Common myeloid progenitor, CD34-positive (primary cell): ENCODE results near the gene MTHFSD.

Experiments
- CTCF ChIA-PET: fragments of 350-600 bp; sonication (Branson Sonifier 250); formaldehyde crosslinking; loops from one replicate; lab custom pipeline; 2021; ENCODE audit warnings: antibody characterized with exemption; lab: Charles Lee
- POLR2A ChIA-PET: fragments of 350-600 bp; sonication (Branson Sonifier 250); formaldehyde crosslinking; loops from one replicate; lab custom pipeline; 2021; ENCODE audit warnings: antibody characterized with exemption; lab: Charles Lee
- DNase-seq, 3 donors: peaks; one replicate each; pipeline versions ENCODE4 v3.0.0 to v3.0.0-alpha.2; 2013
- H3K27ac ChIP-seq, 2 experiments: 1 replicate in 1 of 2; 2 replicates in 1 of 2; pipeline ENCODE4 v1.7.0; 2013; ENCODE audit warnings: inconsistent platforms in 2 of 2, low read length in 2 of 2, mild to moderate bottlenecking in 2 of 2, low read depth in 1 of 2, moderate library complexity in 1 of 2; ENCODE audit not compliant: severe bottlenecking in 2 of 2, insufficient read depth in 1 of 2, poor library complexity in 1 of 2
- H3K27me3 ChIP-seq, 5 experiments: replicated peaks in 2 of 5; 1 replicate in 3 of 5; 2 replicates in 2 of 5; pipeline versions ENCODE4 v1.6.1 to v1.7.0; 2013; ENCODE audit warnings: low read length in 4 of 5, mild to moderate bottlenecking in 2 of 5, moderate library complexity in 2 of 5, inconsistent platforms in 1 of 5; ENCODE audit not compliant: insufficient read depth in 5 of 5, control insufficient read depth in 4 of 5
- H3K36me3 ChIP-seq, 4 experiments: 1 replicate in 2 of 4; 2 replicates in 2 of 4; pipeline versions ENCODE4 v1.6.1 to v1.7.0; 2013; ENCODE audit warnings: low read length in 3 of 4, control low read depth in 1 of 4, mild to moderate bottlenecking in 1 of 4; ENCODE audit not compliant: control insufficient read depth in 4 of 4, insufficient read depth in 4 of 4
- H3K4me1 ChIP-seq, 4 experiments: 1 replicate in 3 of 4; 2 replicates in 1 of 4; pipeline versions ENCODE4 v1.6.1 to v1.7.1; 2013; ENCODE audit warnings: low read length in 3 of 4, mild to moderate bottlenecking in 3 of 4, control low read depth in 1 of 4, inconsistent platforms in 1 of 4, moderate library complexity in 1 of 4; ENCODE audit not compliant: control insufficient read depth in 4 of 4, insufficient read depth in 4 of 4; ENCODE audit errors: control extremely low read depth in 1 of 4
- H3K4me3 ChIP-seq, 7 experiments: 1 replicate in 4 of 7; 2 replicates in 3 of 7; pipeline versions ENCODE4 v1.5.1 to v1.7.0; 2013; ENCODE audit warnings: mild to moderate bottlenecking in 7 of 7, low read length in 6 of 7, moderate library complexity in 6 of 7, inconsistent platforms in 2 of 7, low read depth in 2 of 7, control low read depth in 1 of 7; ENCODE audit not compliant: insufficient read depth in 4 of 7, control insufficient read depth in 1 of 7; ENCODE audit errors: extremely low read depth in 1 of 7
- H3K9me3 ChIP-seq, 5 experiments: 1 replicate in 4 of 5; 2 replicates in 1 of 5; pipeline versions ENCODE4 v1.6.1 to v1.7.1; 2013; ENCODE audit warnings: low read length in 4 of 5, mild to moderate bottlenecking in 2 of 5, inconsistent platforms in 1 of 5, low read depth in 1 of 5, moderate library complexity in 1 of 5; ENCODE audit not compliant: control insufficient read depth in 4 of 5, insufficient read depth in 2 of 5; ENCODE audit errors: control extremely low read depth in 1 of 5
- WGBS: methylation state at CpG from one replicate; pipeline ENCODE4 v1.1.5; 2013; ENCODE audit not compliant: insufficient coverage; 5-methylcytosine and 5-hydroxymethylcytosine counted together

Gene MTHFSD

DNA sequence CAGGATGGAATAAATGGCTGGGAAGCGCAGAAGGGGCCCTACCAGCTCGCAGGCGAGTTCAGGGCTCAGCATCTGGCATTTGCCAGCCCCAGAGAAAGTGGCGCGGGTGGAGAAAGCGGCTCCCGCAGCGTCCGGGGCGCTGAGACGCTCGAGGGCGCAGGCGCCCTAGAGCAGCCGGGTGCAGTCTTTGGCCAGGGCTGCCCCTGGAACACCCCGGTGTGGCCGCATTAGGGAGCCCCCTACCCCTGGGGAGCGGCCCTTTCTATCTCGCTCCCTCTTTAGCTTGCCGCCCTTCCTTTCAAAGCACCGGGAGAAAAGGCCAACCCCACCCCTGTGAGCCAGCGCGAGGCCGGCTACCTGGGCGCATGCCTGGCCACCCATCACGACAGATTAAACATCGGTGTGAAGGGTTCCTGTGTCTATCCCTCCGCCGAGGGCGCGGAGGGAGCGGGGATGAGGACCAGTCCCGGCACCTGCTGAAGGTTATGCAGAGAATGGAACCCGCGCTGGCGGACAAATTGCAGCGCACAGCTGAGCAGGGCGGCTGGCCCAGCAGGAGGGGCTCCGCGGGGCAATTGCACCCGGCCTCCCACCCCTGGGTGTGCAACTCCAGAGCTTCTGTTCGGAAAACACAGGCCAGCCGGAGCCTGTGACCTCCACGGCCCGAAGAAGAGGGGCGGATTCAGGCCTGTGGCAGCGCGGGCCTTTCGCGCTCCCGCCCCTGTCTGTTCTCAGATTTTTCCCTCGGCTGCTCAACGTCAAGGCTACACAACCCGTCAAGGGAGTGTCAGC is 60.3 kb downstream of the MTHFSD start:
- WGBS, result 8% methylated on average over 53 of the region's 54 CpGs
- Histone ChIP-seq H3K9me3 (peaks cover 0 to 2% (median 0%) of the 10 kb centered on the region in 5 experiments), H3K4me3 (no peak overlapping the region), H3K4me1 (peaks cover 0 to 2% (median 0%) of the 10 kb centered on the region in 4 experiments), H3K27me3 (peaks cover 9 to 100% (median 45%) of the 10 kb centered on the region in 5 experiments), H3K27ac (no peak overlapping the region), H3K36me3 (no peaks in the 10 kb centered on the region)
- DNase-seq, result no peak
- ChIA-PET CTCF (interaction anchor here (1.4 kb wide), 1 partner anchor 22 kb away, joined by 4 read pairs; no protein-coding TSS in a partner anchor), POLR2A (no interaction called here)

- Histone ChIP-seq H3K4me1 (peaks cover 0 to 2% (median 0%) of the 10 kb centered on the region in 4 experiments), H3K9me3 (peaks cover 0 to 2% (median 0%) of the 10 kb centered on the region in 5 experiments), H3K4me3 (no peak overlapping the region), H3K27ac (no peak overlapping the region), H3K27me3 (peaks cover 8 to 100% (median 45%) of the 10 kb centered on the region in 5 experiments), H3K36me3 (no peaks in the 10 kb centered on the region)
- ChIA-PET CTCF (interaction anchor here (1.4 kb wide), 1 partner anchor 23 kb away, joined by 4 read pairs; no protein-coding TSS in a partner anchor), POLR2A (no interaction called here)
- WGBS, result 4% methylated on average over 19 of the region's 22 CpGs
- no peak for DNase-seq
These were observed 60.9 kb downstream of the MTHFSD start for GRCh38 chr16:86494039-86494564.

- H3K9me3 ChIP-seq, result peaks cover 0 to 2% (median 0%) of the 10 kb centered on the region in 5 experiments
- POLR2A ChIA-PET, result interaction anchor here (0.6 kb wide), 1 partner anchor 22 kb away, joined by 3 read pairs; no protein-coding TSS in a partner anchor
- peaks cover 8 to 100% (median 49%) of the 10 kb centered on the region in 5 experiments for H3K27me3 ChIP-seq
- WGBS, result 28% methylated on average over 3 of the region's 9 CpGs
- no peaks in the 10 kb centered on the region for H3K4me1 ChIP-seq
- H3K4me3 ChIP-seq, result no peak overlapping the region
- no peak overlapping the region for H3K27ac ChIP-seq
- CTCF ChIA-PET, result interaction anchor here (1.2 kb wide), 1 partner anchor 11 kb away, joined by 3 read pairs; no protein-coding TSS in a partner anchor
- H3K36me3 ChIP-seq, result no peaks in the 10 kb centered on the region
- DNase-seq, result no peak
These were observed 61.9 kb downstream of the MTHFSD start for GRCh38 chr16:86492961-86493629.

GRCh38 chr16:86492267-86492960 is 62.6 kb downstream of the MTHFSD start:
- Histone ChIP-seq H3K27ac (no peak overlapping the region), H3K27me3 (peaks cover 8 to 100% (median 52%) of the 10 kb centered on the region in 5 experiments), H3K9me3 (peaks cover 0 to 2% (median 0%) of the 10 kb centered on the region in 5 experiments), H3K4me3 (no peak overlapping the region), H3K36me3 (no peaks in the 10 kb centered on the region), H3K4me1 (no peaks in the 10 kb centered on the region)
- DNase-seq, result no peak
- 39% methylated on average over 2 of the region's 4 CpGs for WGBS
- CTCF ChIA-PET, result interaction anchor here (1.2 kb wide), 1 partner anchor 12 kb away, joined by 3 read pairs; no protein-coding TSS in a partner anchor
- POLR2A ChIA-PET, result no interaction called here

DNA sequence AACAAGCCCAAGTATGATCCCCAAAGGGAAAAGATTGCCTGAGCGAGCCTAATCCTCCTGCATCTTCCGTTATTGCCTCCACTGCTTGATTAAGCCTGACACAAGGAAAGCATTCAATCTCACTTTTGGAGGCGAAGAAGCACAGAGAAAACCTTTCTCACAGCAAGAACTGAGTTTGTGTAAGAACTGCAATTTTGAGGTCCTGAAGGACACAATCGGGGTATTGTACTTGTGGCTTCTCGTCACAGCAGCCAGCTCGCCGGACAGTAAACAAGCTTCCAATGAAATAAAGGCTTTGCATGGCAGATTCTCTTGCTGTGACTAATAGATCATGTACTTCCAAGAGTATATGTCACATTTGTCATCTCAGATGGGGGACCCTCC is 63.4 kb downstream of the MTHFSD start:
- no peaks in the 10 kb centered on the region for H3K4me1 ChIP-seq
- peaks cover 0 to 2% (median 0%) of the 10 kb centered on the region in 5 experiments for H3K9me3 ChIP-seq
- ChIA-PET POLR2A (no interaction called here), CTCF (no interaction called here)
- H3K27me3 ChIP-seq, result peaks cover 8 to 99% (median 58%) of the 10 kb centered on the region in 5 experiments
- no peaks in the 10 kb centered on the region for H3K36me3 ChIP-seq
- H3K4me3 ChIP-seq, result no peak overlapping the region
- no peak for DNase-seq
- H3K27ac ChIP-seq, result no peak overlapping the region
- WGBS, result 90% methylated on average over 7 of the region's 7 CpGs

DNA sequence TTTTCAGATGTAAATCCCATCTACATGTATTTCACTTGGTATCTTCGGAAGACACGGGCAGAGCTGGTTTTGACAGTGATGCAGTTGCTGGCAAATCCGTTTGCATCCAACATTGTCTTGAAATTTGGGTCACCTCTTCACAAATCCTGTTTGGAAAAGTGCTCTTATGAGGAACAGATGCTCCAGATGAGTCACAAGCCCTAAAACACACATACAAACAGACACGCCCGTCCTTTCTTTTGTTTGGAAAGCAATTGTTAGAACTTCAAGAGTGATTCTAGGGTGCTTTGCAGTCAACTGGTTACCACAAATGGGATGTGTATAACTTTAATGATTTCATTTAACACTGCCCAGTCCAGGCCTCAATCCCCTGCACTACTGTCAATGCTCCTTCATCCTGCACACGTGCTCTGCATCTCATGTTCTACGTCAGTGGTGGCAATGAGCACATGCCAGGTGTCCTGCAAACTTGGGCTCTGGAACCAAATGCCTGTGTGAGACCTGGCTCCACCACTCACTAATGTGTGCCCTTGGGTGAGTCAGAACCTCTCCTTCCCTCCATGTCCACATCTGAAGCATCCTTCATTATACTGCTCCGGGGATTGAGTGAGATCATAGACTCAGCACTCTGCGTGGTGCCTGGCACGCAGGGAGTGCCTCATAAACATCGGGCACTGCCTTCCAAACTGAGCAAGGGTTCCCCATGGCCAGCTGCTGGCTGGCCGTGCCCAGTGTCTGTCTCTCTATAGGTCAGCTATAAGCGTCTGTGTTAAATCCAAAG is 64.0 kb downstream of the MTHFSD start:
- no peak for DNase-seq
- WGBS, result 87% methylated on average over 9 of the region's 13 CpGs
- no peak overlapping the region for H3K27ac ChIP-seq
- no peaks in the 10 kb centered on the region for H3K36me3 ChIP-seq
- H3K4me3 ChIP-seq, result no peak overlapping the region
- H3K9me3 ChIP-seq, result peaks cover 0 to 2% (median 0%) of the 10 kb centered on the region in 5 experiments
- H3K4me1 ChIP-seq, result no peaks in the 10 kb centered on the region
- ChIA-PET CTCF (no interaction called here), POLR2A (no interaction called here)
- H3K27me3 ChIP-seq, result peaks cover 8 to 99% (median 63%) of the 10 kb centered on the region in 5 experiments
